DOHH2 (cell line): ENCODE data around the gene CNTNAP2.

ENCODE experiments used
- H3F3A ChIP-seq: fragments of 200-600 bp; sonication (generic), shearing (Covaris generic); 2 replicates; pipeline ENCODE4 v1.6.0; 2016; ENCODE audit warnings: antibody characterized with exemption, mild to moderate bottlenecking; ENCODE audit not compliant: control insufficient read depth, insufficient read depth
- H3K27ac ChIP-seq: fragments of 200-600 bp; sonication (generic); 2 replicates; pipeline ENCODE4 v1.5.1; 2014; ENCODE audit warnings: low read depth, mild to moderate bottlenecking, low read length, moderate library complexity
- H3K27me3 ChIP-seq: fragments of 200-600 bp; sonication (generic); 2 replicates; pipeline ENCODE4 v1.6.1; 2014; ENCODE audit warnings: mild to moderate bottlenecking, low read length, mixed read lengths; ENCODE audit not compliant: control insufficient read depth
- H3K36me3 ChIP-seq: fragments of 200-600 bp; sonication (generic); 2 replicates; pipeline ENCODE4 v1.6.1; 2014; ENCODE audit warnings: mild to moderate bottlenecking, low read length, moderate library complexity, mixed read lengths; ENCODE audit not compliant: control insufficient read depth
- H3K4me1 ChIP-seq: fragments of 200-600 bp; sonication (generic); 2 replicates; pipeline ENCODE4 v1.6.1; 2014; ENCODE audit warnings: mild to moderate bottlenecking, low read length, mixed read lengths; ENCODE audit not compliant: control insufficient read depth
- H3K4me2 ChIP-seq: fragments of 200-600 bp; sonication (generic); 2 replicates; pipeline ENCODE4 v1.6.0; 2014; ENCODE audit warnings: mild to moderate bottlenecking, low read length, moderate library complexity
- H3K4me3 ChIP-seq: fragments of 200-600 bp; sonication (generic); 2 replicates; pipeline ENCODE4 v1.5.1; 2014; ENCODE audit warnings: mild to moderate bottlenecking, low read length, mixed read lengths
- H3K79me2 ChIP-seq: fragments of 200-600 bp; sonication (generic); 2 replicates; pipeline ENCODE4 v1.6.1; 2014; ENCODE audit warnings: mild to moderate bottlenecking, low read length, mixed read lengths; ENCODE audit not compliant: control insufficient read depth
- H3K9me2 ChIP-seq: fragments of 200-600 bp; sonication (generic); replicated peaks from 2 replicates; pipeline ENCODE4 v1.6.1; 2014; ENCODE audit warnings: mild to moderate bottlenecking, low read length, mixed read lengths; ENCODE audit not compliant: control insufficient read depth
- H3K9me3 ChIP-seq: fragments of 200-600 bp; sonication (generic); 2 replicates; pipeline ENCODE4 v1.6.1; 2014; ENCODE audit warnings: antibody characterized with exemption, low read length, mixed read lengths; ENCODE audit not compliant: control insufficient read depth, insufficient read depth
- H4K20me1 ChIP-seq: fragments of 200-600 bp; sonication (generic); 2 replicates; pipeline ENCODE4 v1.6.0; 2014; ENCODE audit warnings: low read depth, mild to moderate bottlenecking, antibody characterized with exemption, low read length, moderate library complexity; ENCODE audit not compliant: control insufficient read depth, insufficient read depth
- CTCF ChIP-seq: fragments of 200-600 bp; sonication (generic); IDR thresholded peaks from one replicate; pipeline ENCODE4 v1.5.1; 2014; ENCODE audit warnings: antibody characterized with exemption, mild to moderate bottlenecking, low read depth, low read length; ENCODE audit not compliant: poor library complexity, severe bottlenecking
- EZH2phosphoT487 ChIP-seq: fragments of 200-600 bp; sonication (generic); IDR thresholded peaks from 2 replicates; pipeline ENCODE4 v1.6.1; 2017; ENCODE audit warnings: borderline replicate concordance, mild to moderate bottlenecking, antibody characterized with exemption, low read length, moderate library complexity, mixed read lengths

CNTNAP2 gene

GRCh38 chr7:146700015-146700560 is 583.5 kb downstream of the CNTNAP2 start:
- H3K79me2 ChIP-seq: no peaks in the 10 kb centered on the region
- H3K27ac ChIP-seq: no peak overlapping the region
- no peaks in the 10 kb centered on the region for H3K27me3 ChIP-seq
- no peaks in the 10 kb centered on the region for H3K9me2 ChIP-seq
- TF ChIP-seq EZH2phosphoT487: no peak
- TF ChIP-seq CTCF: no peak
- no peak overlapping the region for H3K4me2 ChIP-seq
- no peaks in the 10 kb centered on the region for H3F3A ChIP-seq
- no peaks in the 10 kb centered on the region for H3K9me3 ChIP-seq
- no peaks in the 10 kb centered on the region for H3K4me1 ChIP-seq
- H3K4me3 ChIP-seq: no peak overlapping the region
- no peaks in the 10 kb centered on the region for H3K36me3 ChIP-seq
- no peaks in the 10 kb centered on the region for H4K20me1 ChIP-seq

GRCh38 chr7:146701166-146701565 is 584.6 kb downstream of the CNTNAP2 start:
- H3K4me2 ChIP-seq: no peak overlapping the region
- H3K4me1 ChIP-seq: no peaks in the 10 kb centered on the region
- H3K27ac ChIP-seq: no peak overlapping the region
- H3F3A ChIP-seq: no peaks in the 10 kb centered on the region
- no peaks in the 10 kb centered on the region for H3K9me2 ChIP-seq
- no peaks in the 10 kb centered on the region for H3K27me3 ChIP-seq
- H3K9me3 ChIP-seq: no peaks in the 10 kb centered on the region
- H3K4me3 ChIP-seq: no peak overlapping the region
- H4K20me1 ChIP-seq: no peaks in the 10 kb centered on the region
- H3K79me2 ChIP-seq: no peaks in the 10 kb centered on the region
- no peaks in the 10 kb centered on the region for H3K36me3 ChIP-seq
- TF ChIP-seq CTCF (no peak), EZH2phosphoT487 (no peak)

- H3K4me2 ChIP-seq: no peak overlapping the region
- H3K79me2 ChIP-seq: no peaks in the 10 kb centered on the region
- H3F3A ChIP-seq: no peaks in the 10 kb centered on the region
- no peaks in the 10 kb centered on the region for H3K9me3 ChIP-seq
- H3K27ac ChIP-seq: no peak overlapping the region
- no peaks in the 10 kb centered on the region for H3K36me3 ChIP-seq
- no peak overlapping the region for H3K4me3 ChIP-seq
- H3K9me2 ChIP-seq: no peaks in the 10 kb centered on the region
- TF ChIP-seq CTCF (no peak), EZH2phosphoT487 (no peak)
- H3K27me3 ChIP-seq: no peaks in the 10 kb centered on the region
- no peaks in the 10 kb centered on the region for H4K20me1 ChIP-seq
- no peaks in the 10 kb centered on the region for H3K4me1 ChIP-seq
Measured at GRCh38 chr7:146702898-146703297, 586.3 kb downstream of the CNTNAP2 start.
